GM18951 (cell line): Measurements from ENCODE around the gene SLC46A3.

Experiments
- POLR2A ChIP-seq: IDR thresholded peaks from 4 replicates; pipeline ENCODE4 v1.6.1; 2011; ENCODE audit warnings: mild to moderate bottlenecking; ENCODE audit not compliant: insufficient read length, insufficient read depth; ENCODE audit errors: extremely low read depth
- in situ Hi-C: fragments of 300-500 bp; cut with MboI; formaldehyde crosslinking; loops from one replicate; pipeline ENCODE4 v1.12.0; 2022; ENCODE audit warnings: low sequenced_read_pairs, mixed read lengths, inconsistent platforms; ENCODE audit not compliant: unreplicated experiment

Gene SLC46A3

GRCh38 chr13:28680541-28680940 is 38.2 kb downstream of the SLC46A3 start:
- in situ Hi-C loops: no loop called here
- no peak for TF ChIP-seq POLR2A

- TF ChIP-seq POLR2A: no peak
- in situ Hi-C loops: no loop called here
Observed at GRCh38 chr13:28679628-28680027, 39.1 kb downstream of the SLC46A3 start.

- in situ Hi-C loops: no loop called here
- TF ChIP-seq POLR2A: no peak
Observed at GRCh38 chr13:28678809-28679208, 40.0 kb downstream of the SLC46A3 start.

- in situ Hi-C loops: no loop called here
- no peak for TF ChIP-seq POLR2A
Observed at GRCh38 chr13:28671126-28671792, 47.5 kb downstream of the SLC46A3 start.

GRCh38 chr13:28666897-28667488 is 51.8 kb downstream of the SLC46A3 start:
- no peak for TF ChIP-seq POLR2A
- in situ Hi-C loops: no loop called here

GRCh38 chr13:28659621-28659970 is 59.2 kb downstream of the SLC46A3 start:
- TF ChIP-seq POLR2A: no peak
- in situ Hi-C loops: no loop called here

- TF ChIP-seq POLR2A: peak; percentile 95
- in situ Hi-C loops: no loop called here
Observed at GRCh38 chr13:28658796-28659620, 59.8 kb downstream of the SLC46A3 start, which contains the start of gene POMP. TSS of gene POMP (plus strand) at chr13:28659130. CDS start at chr13:28659185, 55 bp downstream.

GRCh38 chr13:28658539-28658795 is 60.3 kb downstream of the SLC46A3 start:
- in situ Hi-C loops: no loop called here
- no peak for TF ChIP-seq POLR2A

- in situ Hi-C loops: no loop called here
- no peak for TF ChIP-seq POLR2A
Observed at GRCh38 chr13:28657784-28658538, 60.8 kb downstream of the SLC46A3 start.

- in situ Hi-C loops: no loop called here
- no peak for TF ChIP-seq POLR2A
Observed at GRCh38 chr13:28655561-28655960, 63.2 kb downstream of the SLC46A3 start.

GRCh38 chr13:28654276-28654675 is 64.5 kb downstream of the SLC46A3 start:
- no peak for TF ChIP-seq POLR2A
- in situ Hi-C loops: no loop called here

- TF ChIP-seq POLR2A: no peak
- in situ Hi-C loops: no loop called here
Observed at GRCh38 chr13:28653111-28653510, 65.7 kb downstream of the SLC46A3 start.

- in situ Hi-C loops: no loop called here
- no peak for TF ChIP-seq POLR2A
Observed at GRCh38 chr13:28651810-28652401, 66.9 kb downstream of the SLC46A3 start.
